Stimulated activated CD8-positive, alpha-beta memory T cell treated with anti-CD3 and anti-CD28 coated beads, Interleukin-7, amount 100 ng/mL, for 1 hour (primary cell): ENCODE results near the gene C9orf72.

Source experiments
- DNase-seq, 2 donors: peaks; one replicate each; pipeline ENCODE4 v3.0.0-alpha.2; 2020; ENCODE audit warnings: low read depth in 2 of 2

The C9orf72 gene

GRCh38 chr9:27539479-27540441 lies 33.5 kb downstream of the C9orf72 start:
- no peak for DNase-seq

DNA sequence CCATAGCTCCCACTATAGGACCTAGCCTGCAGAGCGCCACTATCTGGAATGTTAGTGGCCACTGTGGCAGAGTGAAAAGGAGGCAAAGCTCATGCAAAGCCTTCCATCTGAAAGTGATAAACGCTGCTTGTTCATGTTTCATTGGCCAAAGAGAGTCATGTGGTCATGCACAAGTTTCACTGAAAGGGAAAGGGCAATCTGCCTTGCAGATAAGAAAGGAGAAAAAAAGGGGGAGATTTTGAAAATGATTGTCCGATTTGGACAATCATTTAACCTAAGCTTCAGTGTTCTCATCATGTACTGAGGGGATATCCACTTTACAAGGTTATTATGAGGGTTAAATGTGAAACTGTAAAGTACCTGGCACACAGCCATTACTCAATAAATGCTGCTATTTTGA lies 34.6 kb downstream of the C9orf72 start:
- no peak for DNase-seq

GRCh38 chr9:27537756-27538155 lies 35.5 kb downstream of the C9orf72 start:
- DNase-seq = no peak

GRCh38 chr9:27537027-27537435 lies 36.2 kb downstream of the C9orf72 start:
- DNase-seq = no peak

- no peak for DNase-seq
Measured at GRCh38 chr9:27536168-27536567, 37.1 kb downstream of the C9orf72 start.

DNA sequence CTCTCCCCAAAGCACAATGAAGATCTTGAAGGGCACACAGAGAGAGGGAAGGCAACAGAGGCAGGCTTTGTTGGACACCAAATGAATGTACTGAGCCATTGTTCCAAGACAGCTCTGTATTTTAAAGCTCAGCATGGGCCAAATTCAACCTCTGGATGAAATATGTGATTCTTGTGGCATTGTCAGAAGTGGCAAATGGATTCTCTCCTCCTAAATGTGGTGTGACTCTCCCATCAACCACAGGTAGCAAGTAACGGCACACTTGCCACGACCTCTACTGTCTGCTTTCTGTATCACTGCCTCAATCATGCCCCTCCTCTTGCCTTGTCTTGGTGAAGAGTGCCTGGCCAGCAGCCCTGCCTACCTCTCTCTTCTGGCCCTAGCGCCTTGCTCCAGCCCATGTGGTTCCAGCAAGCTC lies 37.6 kb downstream of the C9orf72 start:
- DNase-seq = no peak

DNA sequence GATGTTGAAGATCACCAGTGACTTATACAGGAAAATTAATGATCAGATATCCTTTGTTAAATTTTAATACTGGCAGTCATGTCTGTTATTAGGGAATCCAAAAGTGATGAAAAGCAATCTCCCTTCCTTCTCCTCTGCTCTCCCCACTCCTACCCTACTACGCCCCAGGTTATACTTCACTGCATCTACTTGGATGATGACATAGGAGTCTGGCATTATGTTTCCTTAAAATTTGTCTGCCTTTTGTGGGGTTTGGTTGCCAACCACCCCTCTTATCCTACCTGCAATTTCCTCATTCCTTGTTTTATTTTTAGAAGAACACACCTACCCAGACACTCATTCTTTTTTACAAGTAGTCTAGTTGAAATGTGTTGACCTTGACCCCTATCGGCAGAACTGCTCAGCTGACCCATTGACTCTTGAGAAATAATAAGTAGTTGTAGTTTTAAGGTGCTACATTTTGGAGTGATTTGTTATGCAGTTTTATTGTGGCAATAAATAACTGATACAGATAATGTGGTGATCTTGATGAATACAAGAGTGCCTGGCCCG lies 38.5 kb downstream of the C9orf72 start:
- DNase-seq = no peak

DNA sequence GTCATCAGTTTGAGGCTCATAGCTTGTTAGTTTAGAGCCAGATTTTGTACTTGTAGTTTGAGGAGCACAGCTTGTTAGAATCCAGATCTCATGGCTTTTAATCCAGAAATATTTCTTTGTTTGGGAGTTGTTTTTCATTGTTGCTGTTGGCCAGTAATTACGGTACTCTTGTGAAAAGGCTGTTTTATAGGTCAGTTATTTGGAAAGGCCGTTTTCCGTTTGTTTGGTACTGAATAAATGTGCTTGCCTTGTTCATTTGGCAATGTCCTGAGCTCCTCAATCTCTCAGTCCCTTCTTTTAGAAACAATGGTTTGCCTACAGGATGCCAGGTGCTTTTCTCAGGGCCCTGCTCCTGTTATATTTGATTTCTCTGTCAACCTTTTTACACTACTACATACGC lies 39.1 kb downstream of the C9orf72 start:
- no peak for DNase-seq

DNA sequence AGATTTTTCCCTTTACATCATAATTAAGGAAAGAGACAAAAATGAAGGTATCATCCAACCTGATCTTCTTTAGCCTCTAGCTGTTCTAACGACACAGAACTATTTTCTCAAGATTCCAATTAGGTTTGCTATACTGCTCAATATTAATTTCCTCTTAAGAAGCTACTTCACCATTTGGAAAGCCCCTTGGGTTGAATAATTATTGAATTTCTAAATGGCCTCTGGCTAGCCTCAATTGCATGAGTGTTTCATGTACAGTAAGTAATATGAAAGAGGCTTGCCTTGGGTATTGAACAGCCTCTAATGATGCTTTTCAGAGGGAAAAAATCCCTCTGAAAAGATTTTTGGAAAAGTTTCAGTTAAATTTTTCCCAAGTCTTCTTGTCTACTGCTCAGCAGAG lies 40.0 kb downstream of the C9orf72 start:
- no peak for DNase-seq

DNA sequence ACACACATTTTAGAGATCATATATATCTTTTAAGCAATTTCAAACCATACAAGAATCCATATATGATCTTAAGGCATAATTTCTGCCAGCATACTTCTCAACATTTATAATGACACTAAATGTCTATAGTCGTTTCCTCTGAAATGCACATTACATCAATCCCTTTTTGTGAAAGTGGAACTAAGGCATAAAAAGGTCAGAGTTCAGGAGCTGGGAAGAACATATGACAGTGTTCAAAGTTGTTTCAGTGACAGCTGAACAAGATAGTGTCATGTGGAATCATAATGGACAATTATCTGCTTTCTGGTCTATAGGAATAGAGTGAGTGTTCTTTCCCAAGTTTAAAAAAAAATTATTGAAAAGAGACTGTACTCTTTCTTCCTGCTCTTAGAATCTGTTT lies 41.2 kb downstream of the C9orf72 start:
- no peak for DNase-seq

GRCh38 chr9:27530915-27531755 lies 42.1 kb downstream of the C9orf72 start:
- no peak for DNase-seq

GRCh38 chr9:27529316-27530278 lies 43.7 kb downstream of the C9orf72 start, which contains the start of gene MOB3B:
TSS of gene MOB3B (minus strand) at chr9:27529814. CDS start at chr9:27455550, 74,264 bp downstream.
- DNase-seq = peak; percentile 50 to 51

DNA sequence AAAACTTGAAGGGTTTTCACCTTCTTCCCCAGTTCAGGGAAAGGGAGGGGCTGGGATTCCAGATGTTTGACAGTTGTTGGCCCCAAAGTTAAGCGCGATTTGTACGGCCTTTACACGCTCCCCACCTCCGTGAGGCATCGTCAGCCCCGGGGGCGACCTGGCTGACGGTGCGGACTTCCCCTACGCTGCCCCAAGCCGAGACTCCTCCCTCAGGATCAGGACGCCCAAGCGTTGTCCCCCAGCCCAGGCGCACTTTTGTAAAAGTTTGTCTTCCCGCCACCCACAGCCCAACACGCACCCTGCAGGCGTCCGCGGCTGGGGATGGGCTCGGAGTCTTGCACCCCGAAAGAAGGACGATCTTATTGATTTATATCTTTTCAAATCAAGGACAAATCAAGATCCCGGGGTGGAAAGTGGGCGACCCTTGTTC lies 44.4 kb downstream of the C9orf72 start:
- no peak for DNase-seq

- DNase-seq = no peak
Measured at GRCh38 chr9:27528076-27528885, 45.0 kb downstream of the C9orf72 start.

DNA sequence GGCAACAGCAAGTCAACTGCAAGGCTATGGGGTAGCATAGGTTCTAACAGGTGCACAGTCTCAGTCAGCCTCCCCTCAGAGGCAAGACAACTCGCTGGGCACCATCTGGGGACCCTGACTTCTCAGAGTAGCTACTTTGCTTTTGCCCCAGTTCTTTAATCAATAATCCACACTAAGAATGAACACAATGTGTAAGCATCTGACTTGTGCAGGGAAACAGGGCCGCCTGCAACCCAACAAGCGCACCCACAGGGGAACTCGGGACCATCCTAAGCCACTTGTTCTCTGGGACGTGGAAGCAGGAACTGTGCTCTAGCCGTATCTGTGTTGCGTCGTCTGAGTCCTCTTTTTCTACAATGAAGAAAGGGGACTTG lies 45.6 kb downstream of the C9orf72 start:
- DNase-seq = no peak

- no peak for DNase-seq
Measured at GRCh38 chr9:27524236-27524635, 49.0 kb downstream of the C9orf72 start, which contains the start of gene IFNK. TSS of gene IFNK (plus strand) at chr9:27524290. CDS start at chr9:27524337, 47 bp downstream.

DNA sequence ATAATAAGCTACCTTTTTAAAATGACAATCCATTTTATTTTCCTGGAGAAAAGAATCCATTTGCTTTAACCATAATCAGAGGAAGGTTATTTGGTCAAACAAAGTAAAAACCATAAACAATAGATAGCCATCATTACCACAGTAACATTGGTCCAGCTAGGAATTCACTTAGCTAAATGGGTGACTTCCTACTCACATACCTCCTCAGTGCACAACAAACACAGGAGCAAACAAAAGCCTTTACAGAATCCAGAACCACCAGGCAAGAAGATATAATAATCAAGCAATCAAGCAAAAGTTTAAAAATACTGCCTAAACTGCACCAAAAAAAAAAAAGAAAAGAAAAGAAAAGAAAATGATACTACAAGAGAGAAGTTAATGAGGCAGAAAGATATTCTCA lies 50.1 kb downstream of the C9orf72 start:
- no peak for DNase-seq

GRCh38 chr9:27520986-27521385 lies 52.3 kb downstream of the C9orf72 start:
- DNase-seq = no peak

GRCh38 chr9:27519466-27520465 lies 53.5 kb downstream of the C9orf72 start:
- DNase-seq = no peak
